Mucosa of descending colon (tissue), 3 donors: ENCODE results near the gene PTGDR. TPM values are rescaled to one million over a fixed set of nuclear protein-coding genes. Genes with fewer than 3 reads are reported as not detected.

Experiments used
- ATAC-seq: fragments of 200-7000 bp; cut with Tn5 transposase; one replicate; pipeline ENCODE4 v1.9.1; 2020; ENCODE audit warnings: mild to moderate bottlenecking, moderate library complexity
- DNase-seq, 3 donors: peaks; one replicate each; pipeline ENCODE4 v3.0.0-alpha.2; 2020
- H3K36me3 ChIP-seq: fragments of 200-600 bp; one replicate; pipeline ENCODE4 v1.8.0; 2021; ENCODE audit warnings: low read depth, mild to moderate bottlenecking
- H3K4me1 ChIP-seq: fragments of 200-600 bp; one replicate; pipeline ENCODE4 v1.8.0; 2021; ENCODE audit warnings: low read depth, mild to moderate bottlenecking
- H3K4me3 ChIP-seq: fragments of 200-600 bp; one replicate; pipeline ENCODE4 v1.8.0; 2021; ENCODE audit warnings: mild to moderate bottlenecking
- H3K9me3 ChIP-seq: fragments of 200-600 bp; one replicate; pipeline ENCODE4 v1.8.0; 2021; ENCODE audit warnings: mild to moderate bottlenecking
- intact Hi-C, 2 donors: fragments of 100-400 bp; cut with DNase I in 1 of 2; cut with micrococcal nuclease in 1 of 2; formaldehyde crosslinking; loops; one replicate each; pipeline versions ENCODE4 v1.11.0 to v1.11.1; 2022; cut with DNase I, micrococcal nuclease
- total RNA-seq, 3 donors: library from RNA; stranded (reverse); fragmentation: NEBNext Ultra II Directional in 2 of 3; extraction: Animal tissue kit (Norgen Biotek cat#: 25700) in 2 of 3; gene quantifications; one replicate each; pipeline versions ENCODE4 v1.2.1 to v1.2.4, GENCODE V29; 2021 to 2023
- TF ChIP-seq, protein P1 (sequence below): fragments of 200-600 bp; IDR thresholded peaks from one replicate; pipeline ENCODE4 v1.8.0; 2022; ENCODE audit warnings: antibody characterized with exemption, mild to moderate bottlenecking
- donor health status: DM: no; HTN: no; CAD: no; lungs with moderate emphysema.
- donor health status: DM: no; HTN: no; CAD: no.
- donor health status: DM: no; HTN: yes; CAD: no.

Gene PTGDR
- total RNA-seq, 3 donors from 2014 or later: 10.0 to 23.7 (median 20.9) TPM

DNA sequence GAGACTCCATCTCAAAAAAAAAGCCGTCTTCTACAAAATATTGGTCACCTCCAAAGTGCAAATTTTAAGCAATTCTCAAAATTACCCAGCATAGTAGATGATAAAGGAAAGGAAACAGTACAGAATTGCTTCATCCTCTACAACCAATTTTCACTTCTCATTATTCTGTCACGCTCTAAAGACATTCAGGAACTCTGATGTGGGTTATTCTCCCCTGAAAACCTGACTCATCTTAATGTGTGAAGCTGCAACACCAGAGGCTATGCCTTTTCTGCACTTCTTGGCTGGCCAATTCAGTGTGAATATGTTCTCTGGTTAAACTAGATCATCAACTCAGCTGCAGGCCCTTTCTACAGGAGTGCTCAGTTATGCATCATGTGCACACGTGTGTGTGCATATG is 57.6 kb downstream of the PTGDR start:
- peaks cover 10% of the 10 kb centered on the region for H3K9me3 ChIP-seq
- intact Hi-C loops: no loop called here
- ATAC-seq: peak; percentile 75
- TF ChIP-seq, protein P1, sequence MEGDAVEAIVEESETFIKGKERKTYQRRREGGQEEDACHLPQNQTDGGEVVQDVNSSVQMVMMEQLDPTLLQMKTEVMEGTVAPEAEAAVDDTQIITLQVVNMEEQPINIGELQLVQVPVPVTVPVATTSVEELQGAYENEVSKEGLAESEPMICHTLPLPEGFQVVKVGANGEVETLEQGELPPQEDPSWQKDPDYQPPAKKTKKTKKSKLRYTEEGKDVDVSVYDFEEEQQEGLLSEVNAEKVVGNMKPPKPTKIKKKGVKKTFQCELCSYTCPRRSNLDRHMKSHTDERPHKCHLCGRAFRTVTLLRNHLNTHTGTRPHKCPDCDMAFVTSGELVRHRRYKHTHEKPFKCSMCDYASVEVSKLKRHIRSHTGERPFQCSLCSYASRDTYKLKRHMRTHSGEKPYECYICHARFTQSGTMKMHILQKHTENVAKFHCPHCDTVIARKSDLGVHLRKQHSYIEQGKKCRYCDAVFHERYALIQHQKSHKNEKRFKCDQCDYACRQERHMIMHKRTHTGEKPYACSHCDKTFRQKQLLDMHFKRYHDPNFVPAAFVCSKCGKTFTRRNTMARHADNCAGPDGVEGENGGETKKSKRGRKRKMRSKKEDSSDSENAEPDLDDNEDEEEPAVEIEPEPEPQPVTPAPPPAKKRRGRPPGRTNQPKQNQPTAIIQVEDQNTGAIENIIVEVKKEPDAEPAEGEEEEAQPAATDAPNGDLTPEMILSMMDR: no peak
- peaks cover 3% of the 10 kb centered on the region for H3K4me1 ChIP-seq
- no peak overlapping the region for H3K4me3 ChIP-seq
- no peaks in the 10 kb centered on the region for H3K36me3 ChIP-seq
- no peak for DNase-seq

DNA sequence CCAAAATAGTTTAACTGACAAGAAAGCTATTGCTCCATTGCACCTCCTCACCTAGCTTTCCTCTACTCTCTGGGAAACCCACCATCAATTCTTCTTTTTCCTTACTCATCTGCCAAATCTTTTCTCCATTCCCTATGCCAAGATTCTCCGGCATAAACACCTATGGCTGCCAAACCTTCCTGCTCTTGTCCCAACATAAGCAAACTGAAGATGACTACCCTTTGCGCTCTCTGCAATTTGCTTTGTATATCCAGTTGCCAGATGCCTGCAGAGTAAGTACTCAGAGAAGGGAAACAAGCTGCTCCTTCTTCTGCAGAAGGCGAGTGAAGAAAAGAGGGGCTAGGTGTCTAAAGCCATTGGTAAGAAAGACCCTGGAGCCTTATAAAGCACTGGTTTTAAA is 58.1 kb downstream of the PTGDR start:
- no peaks in the 10 kb centered on the region for H3K36me3 ChIP-seq
- H3K9me3 ChIP-seq: peaks cover 10% of the 10 kb centered on the region
- no peak overlapping the region for H3K4me3 ChIP-seq
- TF ChIP-seq, protein P1: no peak
- peaks cover 3% of the 10 kb centered on the region for H3K4me1 ChIP-seq
- intact Hi-C loops: no loop called here
- ATAC-seq: peak; percentile 22
- DNase-seq: no peak

Other genes with a start within 250 kb of the PTGDR start
- 10 to 100 TPM; 21.7 to 32.5 (median 28.8) TPM for gene NID2, start 198.6 kb upstream of the PTGDR start, total RNA-seq
- 1 to 10 TPM; 3.2 to 8.1 (median 4.1) TPM for gene PTGER2, start 46.6 kb downstream of the PTGDR start, total RNA-seq